HG02973 (cell line): Measurements from ENCODE around the gene ATRAID.
"Not testable (repeated sequence)": the region's sequence is repeated elsewhere in the genome, so short reads cannot be mapped to it uniquely, and the experiment has no call there.

Experiments
- ATAC-seq: cut with Tn5 transposase; IDR thresholded peaks from one replicate; pipeline ENCODE4 v1.9.1; 2021; ENCODE audit warnings: moderate library complexity; ENCODE audit not compliant: unreplicated experiment

The ATRAID gene

DNA sequence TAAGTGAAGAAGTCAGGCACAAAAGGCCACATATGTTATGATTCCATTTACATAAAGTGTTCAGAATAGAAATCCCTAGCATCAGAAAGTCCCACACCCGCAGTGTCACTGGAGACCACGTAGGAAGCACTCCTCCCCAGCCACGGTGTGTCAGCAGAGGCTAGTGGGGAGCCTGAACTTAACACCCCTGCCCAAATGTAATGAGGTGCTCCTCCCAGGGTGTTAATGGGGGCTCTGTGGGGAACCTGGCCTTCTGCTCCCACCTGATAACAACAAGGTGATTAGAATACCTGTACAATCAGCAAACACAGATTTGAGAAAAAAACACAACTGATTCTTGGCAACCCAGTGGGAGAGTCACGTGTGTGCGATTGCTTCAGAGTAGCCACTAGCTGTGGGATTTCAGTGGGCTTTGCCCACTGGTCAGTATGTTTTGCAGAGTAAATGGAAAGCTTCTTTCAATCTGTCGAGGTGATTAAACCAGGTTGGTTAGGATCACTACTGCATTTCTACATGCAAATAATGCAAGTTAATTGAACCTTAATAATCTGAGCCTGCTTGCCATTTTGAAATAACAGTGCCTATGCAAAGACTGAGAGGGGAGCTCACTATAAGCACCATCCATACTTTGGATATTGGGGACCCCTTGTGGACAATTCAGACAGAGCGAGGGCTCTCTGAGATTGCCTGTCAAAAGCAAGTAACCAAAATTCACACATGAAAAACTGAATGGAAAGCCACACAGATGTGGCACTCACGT lies 20.6 kb upstream of the ATRAID start:
- ATAC-seq, result no peak

DNA sequence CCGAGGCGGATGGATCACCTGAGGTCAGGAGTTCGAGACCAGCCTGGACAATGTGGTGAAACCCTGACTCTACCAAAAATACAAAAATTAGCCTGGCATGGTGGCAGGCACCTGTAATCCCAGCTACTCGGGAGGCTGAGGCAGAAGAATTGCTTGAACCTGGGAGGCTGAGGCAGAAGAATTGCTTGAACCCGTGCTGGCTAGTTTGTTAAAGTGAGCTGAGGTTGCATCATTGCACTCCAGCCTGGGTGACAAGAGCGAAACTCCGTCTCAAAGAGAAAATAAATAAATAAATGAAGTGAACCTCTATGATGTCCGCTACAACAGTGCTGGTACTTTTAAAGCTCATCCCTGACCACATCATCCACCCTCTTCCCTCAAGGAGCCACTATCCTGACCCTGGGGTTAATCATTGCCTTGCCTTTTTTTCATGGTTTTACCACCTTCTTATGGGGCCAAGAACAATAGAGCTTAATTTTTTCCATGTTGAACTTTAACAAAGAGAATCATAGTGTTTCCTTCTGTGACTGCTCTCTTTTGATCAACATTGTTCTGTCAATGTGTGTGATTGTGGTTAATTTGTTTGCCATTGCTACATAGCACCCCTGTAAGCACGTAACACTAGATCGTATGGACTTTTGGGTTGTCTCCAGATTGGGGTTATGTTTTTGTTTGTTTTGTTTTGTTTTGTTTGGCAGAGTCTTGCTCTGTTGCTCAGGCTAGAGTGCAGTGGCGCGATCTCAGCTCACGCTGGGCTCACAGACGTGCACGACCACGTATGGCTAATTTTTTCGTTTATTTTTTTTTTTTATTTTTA lies 17.1 kb upstream of the ATRAID start:
- ATAC-seq, result no peak

DNA sequence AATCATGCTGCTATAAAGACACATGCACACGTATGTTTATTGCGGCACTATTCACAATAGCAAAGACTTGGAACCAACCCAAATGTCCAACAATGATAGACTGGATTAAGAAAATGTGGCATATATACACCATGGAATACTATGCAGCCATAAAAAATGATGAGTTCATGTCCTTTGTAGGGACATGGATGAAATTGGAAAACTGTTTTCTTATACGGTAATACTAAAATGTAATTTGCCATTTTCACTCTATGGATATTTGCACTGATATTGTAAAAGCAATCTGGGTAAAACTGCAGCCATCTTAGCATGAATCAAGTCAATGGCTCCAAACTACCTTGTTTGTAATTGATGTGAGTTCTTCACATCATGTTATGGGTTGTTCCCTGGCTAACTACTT lies 16.0 kb upstream of the ATRAID start:
- ATAC-seq, result not testable (repeated sequence)

DNA sequence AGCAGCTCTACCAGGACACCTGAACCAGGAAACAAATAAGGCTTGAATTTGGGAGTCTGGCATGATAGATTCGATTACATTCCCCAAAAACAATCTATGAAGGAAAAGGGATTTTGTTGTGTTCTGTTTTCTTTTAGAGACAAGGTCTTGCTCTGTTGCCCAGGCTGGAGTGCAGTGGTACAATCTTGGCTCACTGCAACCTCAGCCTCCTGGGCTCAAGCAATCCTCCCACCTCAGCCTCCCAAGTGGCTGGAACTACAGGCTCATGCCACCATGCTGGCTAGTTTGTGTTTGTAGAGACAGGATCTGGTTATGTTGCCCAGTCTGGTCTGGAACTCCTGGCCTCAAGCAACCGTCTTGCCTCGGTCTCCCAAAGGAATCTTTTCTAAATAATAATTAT lies 13.8 kb upstream of the ATRAID start:
- ATAC-seq, result not testable (repeated sequence)

DNA sequence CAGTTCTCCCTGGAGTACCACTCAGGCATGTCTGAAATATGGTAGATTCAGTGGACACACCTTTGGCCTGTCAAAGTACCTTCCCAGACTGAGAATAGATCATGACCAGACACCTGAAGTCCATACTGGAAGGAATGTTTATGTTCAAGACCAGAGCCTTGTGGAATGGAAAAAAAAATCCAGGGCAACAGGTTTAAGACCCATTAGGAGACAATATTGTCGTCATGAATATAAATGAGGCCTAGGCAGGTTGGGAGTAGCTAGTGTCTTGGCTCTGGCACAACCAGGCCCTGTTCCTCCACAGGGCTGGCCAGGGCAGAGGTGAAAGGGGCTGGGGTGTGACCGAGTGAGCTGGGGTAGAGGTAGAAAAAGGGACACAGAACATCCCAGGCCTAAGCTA lies 13.2 kb upstream of the ATRAID start:
- no peak for ATAC-seq

DNA sequence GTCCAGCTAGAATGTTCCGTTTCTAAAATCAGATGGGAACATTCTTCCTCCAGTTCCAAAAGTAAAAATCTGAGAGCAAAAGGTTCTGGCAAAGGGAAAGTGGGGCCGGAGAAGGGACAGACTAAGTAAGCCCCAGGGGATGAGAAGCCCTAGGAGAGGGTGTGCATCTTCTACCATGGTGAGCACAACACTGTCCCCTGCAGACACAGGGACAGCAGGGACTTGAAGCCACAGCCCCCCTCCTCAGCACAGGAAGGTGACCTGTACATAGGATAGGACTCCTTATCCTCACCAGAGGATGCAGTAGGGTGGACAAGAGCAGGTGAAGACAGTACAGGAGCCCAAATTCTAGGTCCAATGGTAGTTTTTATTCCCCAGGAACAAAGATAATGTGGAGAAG lies 12.6 kb upstream of the ATRAID start:
- no peak for ATAC-seq

DNA sequence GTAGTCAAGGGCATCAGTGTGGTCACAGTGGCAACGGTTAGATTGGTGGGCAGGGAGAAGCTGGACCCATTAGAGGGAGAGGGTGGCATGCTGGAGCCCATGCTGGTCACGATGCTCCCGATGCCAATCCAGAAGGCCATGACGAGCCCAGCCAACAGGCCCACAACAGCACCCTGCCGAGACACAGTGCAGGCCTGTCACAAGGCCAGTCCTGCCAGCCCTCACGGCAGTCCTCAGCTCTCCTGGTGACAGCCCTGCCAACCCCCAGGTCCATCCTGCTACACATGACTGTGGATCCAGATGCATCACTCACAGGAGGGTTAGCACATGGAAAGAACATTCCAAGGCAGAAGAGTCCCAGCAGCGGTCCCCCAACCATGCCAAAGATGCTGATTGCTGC lies 10.2 kb upstream of the ATRAID start:
- ATAC-seq, result no peak

DNA sequence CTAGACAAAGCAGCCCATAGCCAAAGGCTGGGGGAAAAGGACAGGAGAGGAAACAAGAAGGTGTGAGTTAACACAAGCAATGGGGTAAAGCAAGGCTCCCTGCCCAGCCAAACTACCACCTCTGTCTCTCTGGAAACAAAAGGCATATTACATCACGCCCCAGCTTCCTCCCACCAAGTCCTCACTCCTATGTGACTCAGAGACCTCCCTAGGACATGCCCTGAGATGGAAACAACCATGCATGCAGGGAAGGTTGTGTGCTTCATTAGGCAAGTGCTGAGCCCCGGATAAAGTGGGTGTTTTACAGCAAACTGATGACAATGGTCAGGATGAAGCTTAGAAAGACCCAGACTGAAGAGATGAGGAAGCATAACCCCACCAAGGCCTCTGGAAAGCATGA lies 9.0 kb upstream of the ATRAID start:
- no peak for ATAC-seq

DNA sequence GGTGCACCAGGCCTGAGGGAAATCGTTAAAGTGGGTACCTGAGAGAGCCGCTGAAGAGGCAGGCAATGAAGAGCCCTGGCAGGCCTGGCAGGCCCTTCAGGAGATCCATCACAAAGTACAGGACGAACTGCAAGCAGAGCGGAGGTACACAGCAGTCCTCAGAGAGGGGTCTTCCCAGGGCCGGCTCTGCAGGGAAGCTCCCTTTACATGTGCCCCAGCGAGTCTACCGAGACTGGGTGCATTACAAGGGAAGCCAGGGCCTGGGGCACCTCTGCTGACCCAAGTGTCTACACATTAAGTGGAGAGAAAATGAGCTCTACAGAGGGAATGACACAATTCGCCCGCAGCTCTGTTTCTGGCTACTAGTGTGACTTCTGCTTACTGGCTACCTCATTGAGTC lies 8.1 kb upstream of the ATRAID start:
- no peak for ATAC-seq

DNA sequence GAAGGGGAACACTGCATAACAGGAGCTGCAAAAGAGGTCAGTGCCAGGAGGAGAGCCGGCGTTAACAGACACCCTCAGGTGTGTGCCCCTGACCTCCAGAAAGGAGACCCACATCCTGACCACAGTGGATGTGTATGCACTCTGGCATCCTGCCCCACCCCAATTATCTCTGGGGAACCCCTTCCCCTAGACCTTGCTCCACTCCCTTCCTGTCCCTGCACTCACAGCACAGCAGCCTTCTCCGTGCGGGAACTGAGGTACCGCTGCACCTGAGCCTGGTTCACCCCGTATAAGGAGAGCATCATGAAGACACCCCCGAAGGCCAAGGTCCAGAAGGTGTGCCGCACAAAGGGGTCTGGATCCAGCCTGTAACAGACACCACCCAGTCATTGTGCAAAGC lies 7.3 kb upstream of the ATRAID start:
- ATAC-seq, result no peak

DNA sequence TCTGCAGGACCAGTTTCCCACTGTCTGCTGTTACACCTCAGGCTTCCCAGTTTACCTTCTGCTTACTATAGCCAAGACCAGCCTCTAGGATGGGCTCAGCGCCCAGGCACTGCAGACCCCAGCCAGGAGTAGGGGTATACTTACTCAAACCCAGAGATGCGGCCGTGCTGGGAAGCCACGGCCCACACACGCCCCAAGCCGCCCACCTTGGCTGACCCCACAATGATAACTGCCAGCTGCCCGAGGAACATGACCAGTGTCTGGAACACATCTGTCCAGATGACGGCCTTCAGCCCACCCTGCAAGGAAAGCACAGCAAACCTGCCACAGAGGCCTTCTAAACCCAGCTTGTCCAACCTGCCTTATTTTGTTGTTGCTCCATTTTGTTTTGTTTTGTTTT lies 6.6 kb upstream of the ATRAID start:
- no peak for ATAC-seq

DNA sequence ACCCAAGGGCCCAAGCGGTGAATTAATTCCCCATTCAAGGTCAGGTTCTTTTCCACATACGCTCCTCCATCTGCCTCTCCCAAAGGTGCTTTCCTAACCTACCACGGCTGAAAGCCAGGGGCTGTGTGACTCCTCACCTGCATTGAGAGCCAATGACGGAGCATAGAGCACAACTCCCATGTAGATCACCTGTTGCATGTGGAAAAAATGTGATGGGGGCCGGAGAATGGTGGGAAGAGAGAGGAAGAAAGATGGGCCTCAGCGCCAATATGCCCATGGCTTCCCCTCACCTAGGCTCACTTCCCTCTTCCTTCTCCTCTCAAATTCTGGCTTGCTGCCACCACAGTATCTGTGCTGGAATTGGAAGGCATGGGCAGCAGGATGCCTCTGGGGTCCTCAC lies 5.5 kb upstream of the ATRAID start:
- no peak for ATAC-seq

DNA sequence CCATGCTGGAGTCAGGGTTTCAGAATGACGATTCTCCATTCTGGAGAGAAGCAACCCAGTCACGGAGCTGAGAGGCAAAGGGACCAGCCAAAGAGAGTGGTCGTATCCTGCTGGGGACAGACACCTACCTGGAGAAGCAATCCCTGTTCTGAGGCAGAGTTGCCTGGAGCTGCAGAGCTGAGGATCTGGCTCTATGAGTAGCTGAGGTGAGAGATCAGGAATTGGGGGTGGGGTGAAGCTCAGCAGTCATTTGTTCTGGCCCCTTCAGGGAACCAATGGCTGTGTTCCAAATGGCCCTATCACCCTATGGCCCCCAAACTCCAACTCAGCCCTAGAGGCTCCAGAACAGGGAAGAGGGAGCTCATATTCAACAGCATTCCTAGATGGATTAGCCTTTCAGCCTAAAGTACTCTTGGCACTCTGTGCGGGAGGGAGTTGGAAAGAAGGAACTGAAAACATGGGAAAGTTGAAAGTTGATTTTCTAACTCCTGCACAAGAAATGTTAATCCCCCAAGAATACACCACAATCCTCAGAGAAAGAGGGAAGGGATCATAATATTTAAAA lies 3.3 kb upstream of the ATRAID start:
- no peak for ATAC-seq

DNA sequence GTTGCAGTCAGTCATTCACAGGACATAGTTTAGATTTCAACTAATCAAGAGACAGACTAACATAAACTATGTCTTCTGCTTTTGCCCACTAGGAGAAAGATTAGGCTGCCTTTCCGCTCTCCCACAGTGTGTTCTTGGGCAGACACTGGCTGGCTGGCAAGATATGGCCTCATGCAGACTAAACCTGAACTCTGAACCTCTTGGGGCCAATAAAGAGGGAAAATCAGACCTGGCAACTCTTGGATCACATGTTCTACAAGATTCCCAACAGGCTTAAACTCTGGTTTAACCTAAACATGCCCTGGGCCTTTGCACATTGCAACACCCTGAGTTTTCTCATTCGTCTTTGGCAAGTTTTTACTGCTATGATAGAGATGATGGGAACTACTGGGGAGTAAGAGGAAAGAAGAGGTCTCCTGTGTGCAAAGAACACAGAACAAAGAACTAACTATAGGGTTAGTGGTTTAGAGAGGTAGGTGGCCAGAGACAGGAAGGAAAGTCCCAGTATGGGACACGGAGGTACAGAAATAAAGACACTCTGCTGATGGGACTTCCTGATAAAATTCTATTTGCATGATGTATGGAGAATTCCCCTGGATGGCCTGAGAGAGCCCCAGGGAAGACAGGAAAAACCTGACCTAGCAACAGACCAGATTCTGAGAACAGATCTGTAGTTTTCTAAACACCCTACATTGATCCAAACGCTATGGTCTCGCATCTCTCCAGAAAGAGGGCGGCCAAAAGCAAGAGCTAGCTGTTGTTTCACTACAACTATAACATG lies 2.0 kb upstream of the ATRAID start:
- no peak for ATAC-seq

DNA sequence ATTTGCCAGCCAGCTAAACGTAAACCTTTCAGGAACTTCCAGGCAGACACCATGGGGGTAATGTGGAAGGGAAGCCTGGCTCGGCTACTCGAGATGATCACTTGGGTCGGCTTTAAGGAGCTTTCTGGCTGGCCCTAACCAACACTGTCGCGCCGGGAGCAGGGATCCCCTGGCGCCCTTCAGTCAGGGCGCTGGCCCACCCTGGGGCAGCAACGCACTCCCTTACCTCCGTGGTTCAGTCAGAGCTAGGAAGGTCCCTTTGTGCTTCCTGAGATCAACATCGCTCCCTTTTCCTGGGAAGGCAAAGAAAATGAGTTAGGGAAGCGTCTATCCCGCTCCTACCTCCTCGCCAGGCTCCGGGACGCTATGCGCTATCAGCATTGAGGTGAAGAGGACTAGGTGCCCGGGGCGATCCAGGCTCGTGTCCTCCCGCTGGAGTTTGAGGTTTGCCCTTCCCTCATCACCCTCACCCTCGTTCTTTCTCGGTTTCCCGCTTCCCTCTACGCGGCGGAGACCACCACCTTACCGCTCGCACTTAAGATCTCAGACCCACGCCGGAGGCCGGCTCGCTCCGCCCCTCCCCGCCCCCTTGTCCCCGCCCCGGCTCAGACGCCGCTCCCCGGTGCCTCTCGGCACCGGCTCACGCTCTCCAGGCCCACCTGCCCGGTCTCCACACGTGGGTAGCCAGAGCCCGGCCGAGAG lies 449 bp upstream of the ATRAID start:
- peak; percentile 56 for ATAC-seq

DNA sequence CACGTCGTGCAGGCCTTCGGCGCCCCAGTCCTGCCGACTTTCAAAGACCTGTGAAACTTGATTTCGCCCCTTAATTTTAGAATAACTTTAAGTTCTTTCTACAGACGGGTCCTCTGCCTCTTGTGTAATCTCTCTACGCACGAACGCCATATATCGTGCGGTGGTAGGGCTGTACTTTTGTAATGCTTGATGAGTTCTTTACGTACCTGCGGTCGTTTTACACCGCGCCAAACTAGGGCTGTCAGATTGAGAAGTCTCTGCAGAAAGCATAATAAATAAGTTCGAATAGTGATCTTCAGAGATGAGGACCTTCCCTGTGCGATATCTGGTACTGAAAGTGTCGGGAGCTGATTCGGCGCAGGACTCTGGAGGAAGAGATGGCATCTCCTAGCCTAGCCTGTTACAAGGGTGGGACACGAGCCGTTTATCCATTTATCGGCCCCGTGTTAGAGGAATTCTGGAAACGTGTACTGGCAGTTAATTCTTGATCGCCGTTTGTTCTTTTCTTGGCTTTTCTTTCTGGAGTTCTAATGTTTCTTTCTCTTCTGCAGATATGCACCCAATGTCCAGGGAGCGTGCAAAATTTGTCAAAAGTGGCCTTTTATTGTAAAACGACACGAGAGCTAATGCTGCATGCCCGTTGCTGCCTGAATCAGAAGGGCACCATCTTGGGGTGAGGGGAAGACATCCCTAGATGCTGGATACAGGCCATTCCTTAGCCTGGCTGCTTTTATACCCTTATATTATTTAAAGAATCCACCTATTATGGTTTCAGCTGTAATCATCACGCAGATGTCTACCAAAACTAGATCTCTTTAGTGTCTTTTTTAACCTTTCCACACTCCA lies 1.0 kb downstream of the ATRAID start:
- peak; percentile 11 for ATAC-seq

DNA sequence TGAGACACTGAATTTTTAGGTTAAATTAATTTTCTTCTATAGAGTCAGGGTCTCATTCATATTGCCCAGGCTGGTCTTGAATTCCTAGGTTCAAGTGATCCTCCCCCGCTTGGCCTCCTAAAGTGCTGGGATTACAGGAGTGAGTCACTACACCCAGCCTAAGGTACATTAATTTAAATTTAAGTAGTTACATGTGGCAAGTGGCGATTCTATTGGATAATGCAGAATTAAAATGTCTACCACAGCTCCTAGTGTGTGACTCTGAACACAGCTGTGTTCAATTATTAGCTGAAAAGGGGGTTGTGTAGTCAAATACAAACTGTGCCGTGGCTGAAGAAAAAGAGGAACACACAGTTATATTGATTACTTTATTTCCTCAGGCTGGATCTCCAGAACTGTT lies 3.1 kb downstream of the ATRAID start:
- ATAC-seq, result no peak

DNA sequence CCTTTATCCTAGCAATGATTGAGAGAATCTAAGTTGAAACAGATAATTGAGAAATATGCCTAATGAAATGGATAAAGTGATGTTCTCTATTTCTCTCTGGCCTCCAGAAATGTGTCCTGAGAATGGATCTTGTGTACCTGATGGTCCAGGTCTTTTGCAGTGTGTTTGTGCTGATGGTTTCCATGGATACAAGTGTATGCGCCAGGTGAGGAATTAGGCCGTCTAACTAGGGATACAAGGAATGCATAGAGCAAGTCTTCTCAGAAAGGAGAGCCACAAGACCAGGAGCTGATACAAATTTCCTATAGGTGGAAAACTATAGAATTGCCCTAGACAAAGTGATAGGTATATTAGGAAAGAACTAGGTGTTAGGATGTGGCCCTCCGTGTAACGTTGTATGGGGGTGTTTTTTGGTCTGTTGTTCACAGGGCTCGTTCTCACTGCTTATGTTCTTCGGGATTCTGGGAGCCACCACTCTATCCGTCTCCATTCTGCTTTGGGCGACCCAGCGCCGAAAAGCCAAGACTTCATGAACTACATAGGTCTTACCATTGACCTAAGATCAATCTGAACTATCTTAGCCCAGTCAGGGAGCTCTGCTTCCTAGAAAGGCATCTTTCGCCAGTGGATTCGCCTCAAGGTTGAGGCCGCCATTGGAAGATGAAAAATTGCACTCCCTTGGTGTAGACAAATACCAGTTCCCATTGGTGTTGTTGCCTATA lies 4.7 kb downstream of the ATRAID start:
- ATAC-seq, result no peak
